IPS-NIHi7 (cell line): ENCODE results near the gene RNASE2.
"Not testable (repeated sequence)": the region's sequence is repeated elsewhere in the genome, so short reads cannot be mapped to it uniquely, and the experiment has no call there.

Experiments
- DNase-seq: peaks from one replicate; pipeline ENCODE4 v3.0.0; 2012; ENCODE audit warnings: mixed read lengths; ENCODE audit errors: extremely low spot score

RNASE2 gene

DNA sequence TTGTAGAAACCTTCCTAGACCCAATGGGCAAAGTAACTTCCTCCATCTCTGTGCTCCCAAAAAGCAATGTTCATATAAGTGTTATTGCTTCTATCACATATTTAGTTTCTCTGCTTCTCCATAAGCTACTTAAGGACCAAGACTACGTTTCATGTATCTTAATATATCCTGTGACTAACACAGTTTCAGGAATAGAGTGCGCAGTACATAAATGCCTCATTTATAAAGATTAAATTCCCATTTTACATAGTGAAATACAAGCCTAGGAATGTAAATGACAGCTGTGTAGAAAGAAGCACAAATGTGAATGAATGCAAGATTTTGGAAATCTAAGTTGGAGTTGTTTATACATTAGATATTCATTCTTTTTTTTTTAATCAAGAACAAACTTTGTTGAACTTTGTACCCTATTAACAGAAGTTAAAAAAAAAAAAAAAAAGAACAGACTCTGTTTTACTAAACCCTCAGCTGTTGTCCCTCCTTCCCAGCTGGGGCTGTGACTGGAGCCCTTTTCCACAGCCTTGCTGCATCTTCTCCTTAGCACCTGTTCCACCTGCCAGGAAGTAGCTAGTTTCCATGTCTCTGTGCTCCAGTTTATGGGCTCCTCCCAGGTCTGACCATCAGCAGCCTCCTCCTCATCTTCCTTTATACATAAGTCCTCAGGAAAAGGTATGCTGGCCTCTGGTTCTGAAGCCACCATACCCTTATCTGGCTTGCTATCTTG is 27.5 kb downstream of the RNASE2 start:
- DNase-seq, result no peak

DNA sequence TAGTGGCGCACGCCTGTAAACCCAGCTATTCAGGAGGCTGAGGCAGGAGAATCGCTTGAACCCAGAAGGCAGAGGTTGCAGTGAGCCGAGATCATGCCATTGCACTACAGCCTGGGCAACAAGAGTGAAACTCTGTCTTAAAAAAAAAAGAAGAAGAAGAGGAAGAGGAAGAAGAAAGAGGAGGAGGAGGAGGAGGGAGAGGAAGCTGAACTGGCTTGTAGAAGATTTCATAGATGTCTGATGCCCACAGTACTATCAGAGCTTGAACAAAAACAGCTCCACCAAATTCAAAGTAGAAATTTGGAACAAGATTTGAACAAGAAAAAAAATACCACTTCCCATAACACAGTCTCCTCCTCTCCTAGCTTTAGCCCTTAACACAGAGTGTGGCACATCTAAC is 30.4 kb downstream of the RNASE2 start:
- DNase-seq, result not testable (repeated sequence)

DNA sequence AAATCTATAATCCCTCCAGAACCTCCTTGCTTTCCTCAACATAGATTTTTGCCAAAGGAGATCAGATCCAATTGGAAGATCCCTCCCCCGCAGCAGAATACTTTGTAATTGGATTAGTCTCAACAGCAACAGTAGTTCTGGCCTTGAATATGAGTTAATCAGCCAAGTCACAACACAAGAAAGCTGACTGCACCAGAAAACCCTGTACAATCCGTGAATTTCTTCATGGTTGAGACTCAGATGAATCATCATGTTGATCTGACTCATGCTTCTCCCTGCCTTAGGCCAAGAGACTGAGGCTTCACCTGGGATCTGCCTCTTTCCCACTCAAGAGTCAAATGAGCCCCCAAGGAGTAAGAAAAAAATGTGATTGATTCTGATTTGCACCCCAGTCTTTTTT is 31.5 kb downstream of the RNASE2 start:
- DNase-seq, result no peak

- no peak for DNase-seq
Observed at GRCh38 chr14:20988717-20989470, 33.6 kb downstream of the RNASE2 start.

- no peak for DNase-seq
Observed at GRCh38 chr14:20989471-20989786, 34.1 kb downstream of the RNASE2 start.

- peak; percentile 93 for DNase-seq
Observed at GRCh38 chr14:20989787-20990600, 34.7 kb downstream of the RNASE2 start, which contains the start of gene METTL17. TSS of gene METTL17 (plus strand) at chr14:20989980. CDS start at chr14:20990003, 23 bp downstream.

GRCh38 chr14:20996521-20996920 is 41.2 kb downstream of the RNASE2 start:
- no peak for DNase-seq

GRCh38 chr14:20997115-20997514 is 41.8 kb downstream of the RNASE2 start:
- no peak for DNase-seq

DNA sequence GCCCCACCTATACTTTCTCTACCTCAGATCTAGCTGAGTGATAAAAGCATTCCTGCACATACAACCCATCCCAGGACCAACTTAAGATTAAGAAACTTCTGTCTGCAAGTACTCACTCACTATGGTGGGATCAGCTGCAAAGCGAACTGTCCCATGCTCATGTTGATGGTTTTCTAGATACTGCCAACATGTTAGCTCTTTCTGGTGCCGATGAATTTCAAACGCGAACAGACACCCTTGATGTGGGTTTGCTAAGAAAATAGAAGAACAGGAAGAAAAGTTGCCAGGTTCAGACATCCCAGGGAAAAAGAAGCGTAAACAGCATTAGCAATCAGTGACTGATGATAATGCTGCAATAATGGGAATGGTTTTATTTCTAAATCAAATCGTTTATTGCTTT is 42.3 kb downstream of the RNASE2 start:
- DNase-seq, result no peak

DNA sequence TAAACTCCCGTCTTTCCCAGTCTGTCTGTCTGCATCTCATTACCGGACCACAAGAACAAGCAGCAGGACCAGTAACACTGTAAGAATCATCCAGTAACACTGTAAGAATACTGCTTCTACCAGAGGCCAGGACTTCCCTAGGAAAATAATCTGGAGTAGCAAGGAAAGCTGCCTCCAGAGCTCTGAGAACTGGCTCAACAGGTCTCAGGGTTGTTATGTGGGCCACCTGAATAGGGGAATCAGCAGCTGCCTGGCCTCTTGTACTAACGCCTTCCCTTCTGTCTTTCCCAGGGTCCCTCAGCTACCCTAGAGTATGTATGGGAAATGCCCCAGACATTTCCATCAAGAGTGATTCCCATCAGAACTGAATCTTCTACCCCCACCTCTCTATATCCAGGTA is 42.9 kb downstream of the RNASE2 start:
- DNase-seq, result no peak

GRCh38 chr14:20998674-20999366 is 43.5 kb downstream of the RNASE2 start, which contains the start of gene SLC39A2:
TSS of gene SLC39A2 (plus strand) at chr14:20999293. CDS start at chr14:20999447, 154 bp downstream.
- peak; percentile 76 for DNase-seq

DNA sequence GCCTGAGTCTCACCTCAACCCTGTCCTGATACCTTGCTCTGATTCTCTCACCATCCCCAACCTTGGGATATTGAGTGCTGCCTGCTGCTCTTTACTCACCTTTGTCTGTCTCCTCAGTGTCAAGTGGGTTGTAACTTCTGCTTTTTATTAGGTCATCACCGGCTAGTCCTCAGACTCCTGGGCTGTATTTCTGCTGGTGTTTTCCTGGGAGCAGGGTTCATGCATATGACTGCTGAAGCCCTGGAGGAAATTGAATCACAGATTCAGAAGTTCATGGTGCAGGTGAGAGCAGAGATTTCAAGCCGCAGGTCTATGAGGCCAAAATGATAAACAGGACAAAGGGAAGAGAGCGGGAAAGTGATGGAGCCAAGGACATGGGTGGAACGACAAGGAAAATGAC is 44.3 kb downstream of the RNASE2 start:
- no peak for DNase-seq

DNA sequence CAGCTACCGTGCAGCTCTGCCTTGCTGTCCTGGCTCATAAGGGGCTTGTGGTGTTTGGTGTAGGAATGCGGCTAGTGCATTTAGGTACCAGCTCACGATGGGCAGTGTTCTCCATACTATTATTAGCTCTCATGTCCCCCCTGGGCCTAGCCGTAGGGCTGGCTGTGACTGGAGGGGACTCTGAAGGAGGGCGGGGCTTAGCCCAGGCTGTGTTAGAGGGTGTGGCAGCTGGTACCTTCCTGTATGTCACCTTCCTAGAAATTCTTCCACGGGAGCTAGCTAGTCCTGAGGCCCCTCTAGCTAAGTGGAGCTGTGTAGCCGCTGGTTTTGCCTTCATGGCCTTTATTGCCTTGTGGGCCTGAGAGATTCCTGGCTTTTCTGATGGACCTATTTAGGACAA is 45.9 kb downstream of the RNASE2 start:
- no peak for DNase-seq

GRCh38 chr14:21003788-21004346 is 48.6 kb downstream of the RNASE2 start:
- no peak for DNase-seq
